ENCODE measurements around the gene KCNQ1.

DNA sequence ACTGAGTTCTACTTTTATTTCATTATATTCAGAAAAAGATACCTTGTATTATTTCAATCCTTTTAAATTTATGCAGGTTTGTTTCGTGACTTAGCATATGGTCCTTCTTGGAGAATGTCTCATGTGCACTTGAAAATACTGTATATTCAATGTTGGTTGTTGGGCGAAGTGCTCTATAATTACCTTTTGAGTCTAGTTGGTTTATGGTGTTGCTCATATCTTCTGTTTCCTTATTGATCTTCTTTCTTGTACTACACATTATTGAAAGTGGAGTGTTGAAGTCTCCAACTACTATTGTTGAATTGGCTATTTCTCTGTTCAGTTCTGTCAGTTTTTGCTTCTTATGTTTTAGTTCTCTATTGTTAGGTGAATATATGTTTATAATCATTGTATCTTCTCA is 164.5 kb downstream of the KCNQ1 start:
- TF ChIP-seq, protein P1, sequence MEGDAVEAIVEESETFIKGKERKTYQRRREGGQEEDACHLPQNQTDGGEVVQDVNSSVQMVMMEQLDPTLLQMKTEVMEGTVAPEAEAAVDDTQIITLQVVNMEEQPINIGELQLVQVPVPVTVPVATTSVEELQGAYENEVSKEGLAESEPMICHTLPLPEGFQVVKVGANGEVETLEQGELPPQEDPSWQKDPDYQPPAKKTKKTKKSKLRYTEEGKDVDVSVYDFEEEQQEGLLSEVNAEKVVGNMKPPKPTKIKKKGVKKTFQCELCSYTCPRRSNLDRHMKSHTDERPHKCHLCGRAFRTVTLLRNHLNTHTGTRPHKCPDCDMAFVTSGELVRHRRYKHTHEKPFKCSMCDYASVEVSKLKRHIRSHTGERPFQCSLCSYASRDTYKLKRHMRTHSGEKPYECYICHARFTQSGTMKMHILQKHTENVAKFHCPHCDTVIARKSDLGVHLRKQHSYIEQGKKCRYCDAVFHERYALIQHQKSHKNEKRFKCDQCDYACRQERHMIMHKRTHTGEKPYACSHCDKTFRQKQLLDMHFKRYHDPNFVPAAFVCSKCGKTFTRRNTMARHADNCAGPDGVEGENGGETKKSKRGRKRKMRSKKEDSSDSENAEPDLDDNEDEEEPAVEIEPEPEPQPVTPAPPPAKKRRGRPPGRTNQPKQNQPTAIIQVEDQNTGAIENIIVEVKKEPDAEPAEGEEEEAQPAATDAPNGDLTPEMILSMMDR (IDR thresholded peaks at IDR 0.05): no peak
- TF ChIP-seq, protein P2, sequence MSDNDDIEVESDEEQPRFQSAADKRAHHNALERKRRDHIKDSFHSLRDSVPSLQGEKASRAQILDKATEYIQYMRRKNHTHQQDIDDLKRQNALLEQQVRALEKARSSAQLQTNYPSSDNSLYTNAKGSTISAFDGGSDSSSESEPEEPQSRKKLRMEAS (CRISPR knock-in tag; IDR thresholded peaks at IDR 0.05): no peak
- TF ChIP-seq, protein P3, sequence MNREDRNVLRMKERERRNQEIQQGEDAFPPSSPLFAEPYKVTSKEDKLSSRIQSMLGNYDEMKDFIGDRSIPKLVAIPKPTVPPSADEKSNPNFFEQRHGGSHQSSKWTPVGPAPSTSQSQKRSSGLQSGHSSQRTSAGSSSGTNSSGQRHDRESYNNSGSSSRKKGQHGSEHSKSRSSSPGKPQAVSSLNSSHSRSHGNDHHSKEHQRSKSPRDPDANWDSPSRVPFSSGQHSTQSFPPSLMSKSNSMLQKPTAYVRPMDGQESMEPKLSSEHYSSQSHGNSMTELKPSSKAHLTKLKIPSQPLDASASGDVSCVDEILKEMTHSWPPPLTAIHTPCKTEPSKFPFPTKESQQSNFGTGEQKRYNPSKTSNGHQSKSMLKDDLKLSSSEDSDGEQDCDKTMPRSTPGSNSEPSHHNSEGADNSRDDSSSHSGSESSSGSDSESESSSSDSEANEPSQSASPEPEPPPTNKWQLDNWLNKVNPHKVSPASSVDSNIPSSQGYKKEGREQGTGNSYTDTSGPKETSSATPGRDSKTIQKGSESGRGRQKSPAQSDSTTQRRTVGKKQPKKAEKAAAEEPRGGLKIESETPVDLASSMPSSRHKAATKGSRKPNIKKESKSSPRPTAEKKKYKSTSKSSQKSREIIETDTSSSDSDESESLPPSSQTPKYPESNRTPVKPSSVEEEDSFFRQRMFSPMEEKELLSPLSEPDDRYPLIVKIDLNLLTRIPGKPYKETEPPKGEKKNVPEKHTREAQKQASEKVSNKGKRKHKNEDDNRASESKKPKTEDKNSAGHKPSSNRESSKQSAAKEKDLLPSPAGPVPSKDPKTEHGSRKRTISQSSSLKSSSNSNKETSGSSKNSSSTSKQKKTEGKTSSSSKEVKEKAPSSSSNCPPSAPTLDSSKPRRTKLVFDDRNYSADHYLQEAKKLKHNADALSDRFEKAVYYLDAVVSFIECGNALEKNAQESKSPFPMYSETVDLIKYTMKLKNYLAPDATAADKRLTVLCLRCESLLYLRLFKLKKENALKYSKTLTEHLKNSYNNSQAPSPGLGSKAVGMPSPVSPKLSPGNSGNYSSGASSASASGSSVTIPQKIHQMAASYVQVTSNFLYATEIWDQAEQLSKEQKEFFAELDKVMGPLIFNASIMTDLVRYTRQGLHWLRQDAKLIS (CRISPR knock-in tag; IDR thresholded peaks at IDR 0.05; ENCODE audit: borderline replicate concordance): no peak
- TF ChIP-seq, protein P4, sequence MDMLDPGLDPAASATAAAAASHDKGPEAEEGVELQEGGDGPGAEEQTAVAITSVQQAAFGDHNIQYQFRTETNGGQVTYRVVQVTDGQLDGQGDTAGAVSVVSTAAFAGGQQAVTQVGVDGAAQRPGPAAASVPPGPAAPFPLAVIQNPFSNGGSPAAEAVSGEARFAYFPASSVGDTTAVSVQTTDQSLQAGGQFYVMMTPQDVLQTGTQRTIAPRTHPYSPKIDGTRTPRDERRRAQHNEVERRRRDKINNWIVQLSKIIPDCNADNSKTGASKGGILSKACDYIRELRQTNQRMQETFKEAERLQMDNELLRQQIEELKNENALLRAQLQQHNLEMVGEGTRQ (CRISPR knock-in tag; IDR thresholded peaks at IDR 0.05): no peak
- TF ChIP-seq, protein P5, sequence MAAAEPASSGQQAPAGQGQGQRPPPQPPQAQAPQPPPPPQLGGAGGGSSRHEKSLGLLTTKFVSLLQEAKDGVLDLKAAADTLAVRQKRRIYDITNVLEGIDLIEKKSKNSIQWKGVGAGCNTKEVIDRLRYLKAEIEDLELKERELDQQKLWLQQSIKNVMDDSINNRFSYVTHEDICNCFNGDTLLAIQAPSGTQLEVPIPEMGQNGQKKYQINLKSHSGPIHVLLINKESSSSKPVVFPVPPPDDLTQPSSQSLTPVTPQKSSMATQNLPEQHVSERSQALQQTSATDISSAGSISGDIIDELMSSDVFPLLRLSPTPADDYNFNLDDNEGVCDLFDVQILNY (CRISPR knock-in tag; IDR thresholded peaks at IDR 0.05): no peak
- TF ChIP-seq, protein P6, sequence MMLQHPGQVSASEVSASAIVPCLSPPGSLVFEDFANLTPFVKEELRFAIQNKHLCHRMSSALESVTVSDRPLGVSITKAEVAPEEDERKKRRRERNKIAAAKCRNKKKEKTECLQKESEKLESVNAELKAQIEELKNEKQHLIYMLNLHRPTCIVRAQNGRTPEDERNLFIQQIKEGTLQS (CRISPR knock-in tag; conservative IDR thresholded peaks at IDR 0.05): no peak
- no peak for TF ChIP-seq MYBL2 (CRISPR knock-in tag; IDR thresholded peaks at IDR 0.05)

Measured in WTC11 (cell line).